Tibial nerve (tissue), 4 donors: Measurements from ENCODE around the gene ZCCHC2. TPM values are rescaled to one million over a fixed set of nuclear protein-coding genes. Genes with fewer than 3 reads are reported as not detected.
A peak's percentile ranks its signal among the peaks of the same experiment; 100 is the strongest.

Experiments used
- DNase-seq, 2 donors: peaks; one replicate each; pipeline ENCODE4 v3.0.0-alpha.2; 2019; ENCODE audit warnings: low spot score in 2 of 2
- H3K27ac ChIP-seq, 4 donors: fragments of 200-600 bp; sonication (generic) in 3 of 4; one replicate each; pipeline ENCODE4 v1.5.1; 2017 to 2019; ENCODE audit warnings: mild to moderate bottlenecking in 1 of 4
- H3K27me3 ChIP-seq, 2 donors: fragments of 200-600 bp; sonication (generic) in 1 of 2; one replicate each; pipeline versions ENCODE4 v1.5.1 to v1.6.0; 2017 to 2019
- H3K36me3 ChIP-seq, 3 donors: fragments of 200-600 bp; sonication (generic); one replicate each; pipeline ENCODE4 v1.5.1; 2018 to 2019
- H3K4me1 ChIP-seq, 4 donors: fragments of 200-600 bp; sonication (generic) in 3 of 4; one replicate each; pipeline ENCODE4 v1.5.1; 2017 to 2019
- H3K4me3 ChIP-seq, 4 donors: fragments of 200-600 bp; sonication (generic) in 3 of 4; one replicate each; pipeline ENCODE4 v1.5.1; 2017 to 2019; ENCODE audit warnings: mild to moderate bottlenecking in 1 of 4, moderate library complexity in 1 of 4
- H3K9me3 ChIP-seq, 4 donors: fragments of 200-600 bp; sonication (generic) in 3 of 4; one replicate each; pipeline ENCODE4 v1.5.1; 2017 to 2019
- EP300 ChIP-seq, 2 donors: sonication (generic); formaldehyde crosslinking; IDR thresholded peaks; one replicate each; pipeline ENCODE4 v1.6.1; 2017; ENCODE audit warnings: antibody characterized with exemption in 2 of 2, mild to moderate bottlenecking in 1 of 2
- POLR2A ChIP-seq, 2 donors: fragments of 450-650 bp; IDR thresholded peaks; one replicate each; pipeline ENCODE4 v1.6.1; 2017; ENCODE audit warnings: antibody characterized with exemption in 2 of 2, mild to moderate bottlenecking in 2 of 2, moderate library complexity in 2 of 2
- WGBS, 2 donors: methylation state at CpG; one replicate each; pipeline ENCODE4 v1.1.5; 2018; 5-methylcytosine and 5-hydroxymethylcytosine counted together
- total RNA-seq, 4 donors: library from RNA; depleted of rRNA; stranded (reverse); fragments of >200 nt; gene quantifications; one replicate each; pipeline ENCODE4 v1.1.0, GENCODE V29; 2016
- TF ChIP-seq, protein P1 (sequence below), 5 experiments: fragments of 200-600 bp in 3 of 5; fragments of 450-650 bp in 2 of 5; sonication (generic) in 3 of 5; IDR thresholded peaks; one replicate each; pipeline ENCODE4 v1.5.1; 2016 to 2019; ENCODE audit warnings: antibody characterized with exemption in 5 of 5, mild to moderate bottlenecking in 3 of 5, moderate library complexity in 2 of 5

ZCCHC2 gene
- total RNA-seq, 4 donors from 2014 or later = 32.4 to 49.4 (median 38.4) TPM

DNA sequence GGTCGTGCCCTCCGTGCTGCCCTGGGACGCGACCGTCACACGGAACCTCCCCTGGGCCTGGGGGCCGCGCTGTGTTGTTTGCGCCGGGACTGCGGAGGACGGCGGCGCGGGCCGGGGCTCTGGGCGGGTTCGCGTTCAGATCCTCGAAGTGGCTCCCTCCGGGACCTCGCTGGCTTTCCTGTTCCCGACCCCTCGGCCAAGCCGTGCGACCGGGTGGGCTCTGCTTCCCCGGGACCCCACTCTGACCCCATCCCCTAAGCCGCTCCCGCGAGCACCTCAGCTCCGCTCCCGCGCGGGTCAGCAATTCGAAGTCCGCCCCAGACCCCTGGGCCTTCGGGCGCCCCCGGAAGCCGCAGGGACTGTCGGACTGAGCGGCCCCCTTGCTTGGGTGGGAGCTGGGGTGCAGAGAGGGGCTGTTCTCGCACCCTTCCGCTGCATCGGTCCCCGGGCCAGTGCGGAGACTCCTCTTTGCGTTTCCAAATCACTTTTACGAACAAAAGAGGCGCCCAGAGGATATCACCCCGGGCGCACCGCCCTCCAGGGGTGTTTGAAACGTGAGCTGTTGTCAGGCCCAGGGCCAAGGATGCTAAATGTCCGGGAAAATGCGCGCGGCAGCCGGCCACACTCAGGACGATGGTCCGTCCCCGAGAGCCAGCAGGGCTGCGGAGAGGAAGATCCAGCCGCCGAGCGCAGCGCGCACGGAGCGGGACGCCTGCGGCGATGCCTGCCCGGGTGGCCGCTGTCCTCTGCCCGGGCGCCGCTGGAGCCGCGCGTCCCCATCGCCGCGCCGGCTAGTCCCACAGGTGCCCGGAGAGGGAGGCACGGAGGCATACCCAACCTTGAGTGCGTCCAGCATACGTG lies 73.5 kb downstream of the ZCCHC2 start:
- Histone ChIP-seq H3K4me3 (peak overlapping the region; percentile 1 to 45 (median 11)), H3K36me3 (no peaks in the 10 kb centered on the region), H3K9me3 (peaks cover 0 to 20% (median 0%) of the 10 kb centered on the region in 4 donors), H3K4me1 (peaks cover 0 to 17% (median 10%) of the 10 kb centered on the region in 4 donors), H3K27me3 (peaks cover 0 to 61% of the 10 kb centered on the region in 2 donors), H3K27ac (no peak overlapping the region)
- WGBS, 2 donors = 3 to 6% methylated on average over 51 to 83 of the region's 90 CpGs
- DNase-seq = no peak
- TF ChIP-seq EP300 (IDR thresholded peaks at IDR 0.05) (no peak), POLR2A (IDR thresholded peaks at IDR 0.05) (no peak)
- TF ChIP-seq, protein P1, sequence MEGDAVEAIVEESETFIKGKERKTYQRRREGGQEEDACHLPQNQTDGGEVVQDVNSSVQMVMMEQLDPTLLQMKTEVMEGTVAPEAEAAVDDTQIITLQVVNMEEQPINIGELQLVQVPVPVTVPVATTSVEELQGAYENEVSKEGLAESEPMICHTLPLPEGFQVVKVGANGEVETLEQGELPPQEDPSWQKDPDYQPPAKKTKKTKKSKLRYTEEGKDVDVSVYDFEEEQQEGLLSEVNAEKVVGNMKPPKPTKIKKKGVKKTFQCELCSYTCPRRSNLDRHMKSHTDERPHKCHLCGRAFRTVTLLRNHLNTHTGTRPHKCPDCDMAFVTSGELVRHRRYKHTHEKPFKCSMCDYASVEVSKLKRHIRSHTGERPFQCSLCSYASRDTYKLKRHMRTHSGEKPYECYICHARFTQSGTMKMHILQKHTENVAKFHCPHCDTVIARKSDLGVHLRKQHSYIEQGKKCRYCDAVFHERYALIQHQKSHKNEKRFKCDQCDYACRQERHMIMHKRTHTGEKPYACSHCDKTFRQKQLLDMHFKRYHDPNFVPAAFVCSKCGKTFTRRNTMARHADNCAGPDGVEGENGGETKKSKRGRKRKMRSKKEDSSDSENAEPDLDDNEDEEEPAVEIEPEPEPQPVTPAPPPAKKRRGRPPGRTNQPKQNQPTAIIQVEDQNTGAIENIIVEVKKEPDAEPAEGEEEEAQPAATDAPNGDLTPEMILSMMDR (IDR thresholded peaks at IDR 0.05) = no peak

DNA sequence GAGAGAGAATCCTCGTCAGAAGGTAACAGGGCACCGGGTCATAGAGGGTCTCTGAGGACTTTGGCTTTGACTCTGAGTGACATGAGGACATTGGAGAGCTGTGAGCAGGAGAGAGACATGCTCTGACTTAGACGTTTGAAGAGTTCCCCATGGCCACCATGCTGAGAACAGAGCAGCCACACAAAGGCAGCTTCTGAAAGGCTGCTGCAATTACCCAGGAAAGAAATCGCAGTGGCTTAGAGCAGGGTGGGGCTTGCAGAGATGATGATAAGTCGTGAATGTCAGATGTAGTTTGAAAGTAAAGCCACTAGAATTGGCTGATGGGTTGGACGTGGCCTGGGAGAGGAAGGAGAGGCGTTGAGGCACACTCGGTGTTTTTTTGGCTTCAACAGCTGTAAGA lies 79.0 kb downstream of the ZCCHC2 start:
- Histone ChIP-seq H3K4me1 (peaks cover 0 to 5% (median 1%) of the 10 kb centered on the region in 4 donors), H3K4me3 (no peak overlapping the region), H3K27me3 (peaks cover 0 to 48% of the 10 kb centered on the region in 2 donors), H3K27ac (no peak overlapping the region), H3K9me3 (peaks cover 0 to 6% (median 0%) of the 10 kb centered on the region in 4 donors), H3K36me3 (no peaks in the 10 kb centered on the region)
- WGBS, 2 donors = 64 to 73% methylated on average over 8 of the region's 8 CpGs
- TF ChIP-seq, protein P1 (IDR thresholded peaks at IDR 0.05) = no peak
- TF ChIP-seq EP300 (IDR thresholded peaks at IDR 0.05) (no peak), POLR2A (IDR thresholded peaks at IDR 0.05) (no peak)
- DNase-seq = no peak

DNA sequence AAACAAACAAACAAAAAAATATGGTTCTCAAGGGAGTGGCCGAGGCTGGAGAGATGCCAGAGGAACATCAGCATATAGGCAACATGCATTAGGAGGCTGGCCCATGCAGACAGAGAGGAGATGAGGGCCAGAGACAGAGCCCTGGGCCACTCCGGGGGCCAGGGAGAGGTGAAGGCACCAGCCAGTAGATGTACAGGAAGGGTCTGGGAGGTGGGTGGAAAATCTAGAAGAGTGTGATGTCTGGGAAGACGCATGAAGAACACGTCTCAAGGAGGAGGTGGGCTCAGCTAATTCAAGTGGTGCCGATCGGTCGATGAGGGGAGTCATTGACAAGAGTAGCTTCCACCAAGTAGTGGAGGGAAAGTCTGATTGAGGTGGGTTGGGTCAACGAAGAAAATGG lies 79.9 kb downstream of the ZCCHC2 start:
- H3K27me3 ChIP-seq = peaks cover 0 to 39% of the 10 kb centered on the region in 2 donors
- 89 to 93% methylated on average over 8 of the region's 8 CpGs for WGBS, 2 donors
- peaks cover 0 to 9% (median 0%) of the 10 kb centered on the region in 4 donors for H3K9me3 ChIP-seq
- no peak overlapping the region for H3K27ac ChIP-seq
- TF ChIP-seq, protein P1 (IDR thresholded peaks at IDR 0.05) = no peak
- TF ChIP-seq POLR2A (IDR thresholded peaks at IDR 0.05) (no peak), EP300 (IDR thresholded peaks at IDR 0.05) (no peak)
- H3K36me3 ChIP-seq = no peaks in the 10 kb centered on the region
- no peak overlapping the region for H3K4me3 ChIP-seq
- DNase-seq = no peak
- H3K4me1 ChIP-seq = no peaks in the 10 kb centered on the region

DNA sequence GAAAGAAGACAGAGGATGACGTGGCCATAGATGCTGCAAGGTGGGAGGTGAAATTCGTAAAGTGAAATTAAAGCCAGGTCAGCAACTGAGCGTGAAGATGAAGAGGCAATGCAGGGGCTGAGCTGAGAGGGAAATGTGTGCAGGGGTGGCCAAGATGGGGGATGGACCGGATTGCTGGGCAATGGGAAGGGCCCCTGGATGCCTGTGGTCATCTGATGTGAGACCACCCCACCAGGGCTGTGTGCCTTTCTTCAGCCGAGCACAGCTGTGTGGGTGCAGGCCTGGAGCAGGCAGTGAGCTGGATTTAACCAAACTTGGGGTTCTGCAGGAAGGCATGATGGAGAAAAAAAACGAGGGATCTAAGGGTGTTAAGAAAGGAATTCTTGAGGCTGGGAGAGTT lies 80.4 kb downstream of the ZCCHC2 start:
- no peak for DNase-seq
- peaks cover 0 to 34% of the 10 kb centered on the region in 2 donors for H3K27me3 ChIP-seq
- TF ChIP-seq, protein P1 (IDR thresholded peaks at IDR 0.05) = no peak
- TF ChIP-seq POLR2A (IDR thresholded peaks at IDR 0.05) = no peak
- TF ChIP-seq EP300 (IDR thresholded peaks at IDR 0.05) = no peak
- H3K4me1 ChIP-seq = no peaks in the 10 kb centered on the region
- H3K9me3 ChIP-seq = peaks cover 0 to 9% (median 0%) of the 10 kb centered on the region in 4 donors
- 70 to 86% methylated on average over 6 of the region's 6 CpGs for WGBS, 2 donors
- no peak overlapping the region for H3K27ac ChIP-seq
- H3K4me3 ChIP-seq = no peak overlapping the region
- H3K36me3 ChIP-seq = no peaks in the 10 kb centered on the region

DNA sequence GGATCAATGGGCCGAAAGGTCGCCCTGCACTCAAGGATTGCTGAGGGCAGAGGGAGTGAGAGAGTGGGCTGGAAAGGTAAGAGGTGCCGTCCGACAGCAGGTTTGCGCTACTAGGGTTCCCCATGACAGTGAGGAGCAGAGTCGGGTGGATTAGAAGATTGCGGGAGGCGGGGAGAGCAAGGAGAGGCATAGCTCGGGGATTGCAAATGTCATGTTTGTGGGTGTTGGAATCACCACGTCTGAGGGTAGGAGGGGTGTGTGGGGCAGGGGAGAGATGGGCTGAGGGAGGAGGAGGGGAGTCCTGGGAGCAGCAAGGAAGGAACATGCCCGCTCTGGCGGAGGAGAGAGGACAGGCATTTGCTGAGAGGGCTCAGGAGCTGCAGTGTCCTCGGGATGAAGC lies 81.2 kb downstream of the ZCCHC2 start:
- TF ChIP-seq EP300 (IDR thresholded peaks at IDR 0.05) = no peak
- TF ChIP-seq POLR2A (IDR thresholded peaks at IDR 0.05) = no peak
- TF ChIP-seq, protein P1 (IDR thresholded peaks at IDR 0.05) = no peak
- peaks cover 0 to 27% of the 10 kb centered on the region in 2 donors for H3K27me3 ChIP-seq
- 79 to 82% methylated on average over 13 of the region's 13 CpGs for WGBS, 2 donors

More for the DNA sequence above, 81.2 kb downstream of the ZCCHC2 start:
- H3K36me3 ChIP-seq = no peaks in the 10 kb centered on the region
- H3K4me1 ChIP-seq = no peaks in the 10 kb centered on the region
- DNase-seq = no peak
- no peak overlapping the region for H3K4me3 ChIP-seq
- peaks cover 0 to 9% (median 0%) of the 10 kb centered on the region in 4 donors for H3K9me3 ChIP-seq
- no peak overlapping the region for H3K27ac ChIP-seq
